Activated T-cell treated with anti-CD3 and anti-CD28 coated beads, Interleukin-2, amount 50 U/mL, for 4 hours (primary cell): ENCODE data around the gene WWOX. TPM values are rescaled to one million over a fixed set of nuclear protein-coding genes. Genes with fewer than 3 reads are reported as not detected.
A peak's percentile ranks its signal among the peaks of the same experiment; 100 is the strongest.

Experiments
- ATAC-seq, 2 donors: fragments of 200-7000 bp; cut with Tn5 transposase; one replicate each; pipeline ENCODE4 v1.10.0; 2021
- DNase-seq: peaks from one replicate; pipeline ENCODE4 v3.0.0-alpha.2; 2020
- H3K27me3 Mint-ChIP-seq: one replicate; pipeline ENCODE4 v1.8.0; 2021; ENCODE audit warnings: low read depth, mixed read lengths
- H3K36me3 Mint-ChIP-seq: one replicate; pipeline ENCODE4 v1.8.0; 2022; ENCODE audit warnings: mixed read lengths; ENCODE audit not compliant: insufficient read depth
- H3K4me1 Mint-ChIP-seq: one replicate; pipeline ENCODE4 v1.8.0; 2021; ENCODE audit warnings: low read depth, mixed read lengths
- H3K4me3 Mint-ChIP-seq: one replicate; pipeline ENCODE4 v1.8.0; 2021; ENCODE audit warnings: mild to moderate bottlenecking, moderate library complexity, mixed read lengths
- H3K9me3 Mint-ChIP-seq: one replicate; pipeline ENCODE4 v1.8.0; 2021; ENCODE audit warnings: mixed read lengths
- total RNA-seq, 3 donors: library from RNA; stranded (reverse); gene quantifications; one replicate each; pipeline ENCODE4 v1.2.1, GENCODE V29; 2021

WWOX gene
- total RNA-seq, 3 donors from 2014 or later: 13.9 to 19.1 (median 18.9) TPM

DNA sequence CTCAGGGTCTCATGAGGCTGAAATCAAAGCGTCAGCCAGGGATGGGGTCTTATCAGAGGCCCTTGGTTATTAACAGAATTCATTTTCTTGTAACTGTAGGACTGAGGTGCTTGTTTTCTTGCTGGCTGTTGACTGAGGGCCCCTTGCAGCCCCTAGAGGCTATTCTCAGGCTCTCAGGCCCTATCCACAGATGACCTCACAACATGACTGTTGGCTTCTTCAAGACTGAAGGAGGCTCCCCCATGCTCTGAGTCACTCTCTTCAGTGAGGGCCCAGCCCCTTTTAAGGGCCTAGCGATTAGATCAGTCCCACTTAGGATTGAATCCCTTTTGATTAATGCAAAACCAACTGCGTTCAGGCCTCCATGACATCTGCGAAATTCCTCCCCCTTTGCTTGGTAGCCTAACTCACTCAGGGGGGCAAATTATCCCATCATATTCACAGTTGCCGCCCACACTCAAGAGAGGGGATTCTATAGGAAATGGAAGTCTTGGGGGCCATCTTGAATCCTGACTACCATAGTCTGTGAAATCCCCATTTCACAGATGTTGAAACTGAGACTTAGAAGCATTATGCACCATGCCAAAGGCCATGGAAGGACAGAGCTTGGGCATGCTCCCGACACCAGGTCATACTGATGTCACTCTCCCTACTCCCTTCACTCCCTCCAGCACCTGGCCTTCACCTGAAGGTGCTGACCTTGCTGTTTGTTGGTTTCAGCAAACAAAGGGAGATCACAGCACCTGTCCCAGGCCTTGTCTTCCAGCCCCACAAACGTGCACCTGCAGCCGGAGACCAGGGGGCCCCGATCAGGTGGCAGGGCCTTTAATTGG, 908.8 kb downstream of the WWOX start:
- DNase-seq (no peak), ATAC-seq (peak; percentile 57 to 71)
- peaks cover 15% of the 10 kb centered on the region for H3K4me1 Mint-ChIP-seq
- peaks cover 2% of the 10 kb centered on the region for H3K36me3 Mint-ChIP-seq
- H3K9me3 Mint-ChIP-seq: no peaks in the 10 kb centered on the region
- no peak overlapping the region for H3K4me3 Mint-ChIP-seq
- no peaks in the 10 kb centered on the region for H3K27me3 Mint-ChIP-seq

- H3K4me3 Mint-ChIP-seq: no peak overlapping the region
- H3K9me3 Mint-ChIP-seq: no peaks in the 10 kb centered on the region
- DNase-seq (no peak), ATAC-seq (no peak)
- H3K27me3 Mint-ChIP-seq: no peaks in the 10 kb centered on the region
- peaks cover 2% of the 10 kb centered on the region for H3K36me3 Mint-ChIP-seq
- peaks cover 15% of the 10 kb centered on the region for H3K4me1 Mint-ChIP-seq
These were observed 909.4 kb downstream of the WWOX start for GRCh38 chr16:79008869-79009179.

DNA sequence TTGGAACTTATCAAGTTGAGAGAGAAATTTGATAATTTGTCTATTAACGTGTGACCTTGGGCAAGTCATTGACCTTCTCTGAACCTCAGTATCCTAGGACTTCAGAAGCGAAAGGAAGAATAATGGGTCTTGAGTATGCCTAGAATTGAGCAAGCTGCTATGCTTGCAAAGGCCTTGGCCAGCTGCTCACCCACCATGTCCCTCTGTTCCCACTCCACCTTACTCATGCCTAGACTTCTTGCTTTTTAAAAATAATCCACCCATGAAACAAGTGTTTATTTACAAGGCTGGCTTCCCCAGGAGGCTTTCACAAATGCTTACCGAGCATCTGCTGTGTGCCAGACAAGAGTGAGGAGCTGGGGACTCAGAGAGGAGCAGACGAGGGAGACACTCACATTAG, 910.4 kb downstream of the WWOX start:
- Mint-ChIP-seq H3K36me3 (peaks cover 2% of the 10 kb centered on the region), H3K9me3 (no peaks in the 10 kb centered on the region), H3K27me3 (no peaks in the 10 kb centered on the region), H3K4me1 (peaks cover 15% of the 10 kb centered on the region), H3K4me3 (no peak overlapping the region)
- ATAC-seq: no peak
- no peak for DNase-seq

DNA sequence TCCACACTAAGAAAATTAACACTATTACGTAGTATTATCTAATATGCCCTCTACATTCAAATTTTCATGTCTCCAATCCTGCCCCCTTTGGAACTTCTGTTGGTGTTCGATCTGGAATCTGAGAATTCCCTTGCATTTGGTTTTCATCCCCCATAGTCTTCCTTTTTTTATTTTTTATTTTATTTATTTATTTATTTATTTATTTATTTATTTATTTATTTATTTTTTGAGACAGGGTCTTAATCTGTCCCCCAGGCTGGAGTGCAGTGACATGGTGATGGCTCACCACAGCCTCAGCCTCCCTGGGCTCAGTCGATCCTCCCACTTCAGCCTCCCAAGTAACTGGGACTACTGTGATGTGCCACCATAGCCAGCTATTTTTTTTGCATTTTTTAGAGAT, 911.8 kb downstream of the WWOX start:
- Mint-ChIP-seq H3K9me3 (no peaks in the 10 kb centered on the region), H3K36me3 (peaks cover 2% of the 10 kb centered on the region), H3K27me3 (no peaks in the 10 kb centered on the region), H3K4me3 (no peak overlapping the region), H3K4me1 (peaks cover 12% of the 10 kb centered on the region)
- DNase-seq (no peak), ATAC-seq (no peak)

GRCh38 chr16:79012671-79013434, 913.4 kb downstream of the WWOX start:
- DNase-seq: no peak
- no peak for ATAC-seq
- Mint-ChIP-seq H3K4me1 (no peaks in the 10 kb centered on the region), H3K36me3 (no peaks in the 10 kb centered on the region), H3K4me3 (no peak overlapping the region), H3K9me3 (no peaks in the 10 kb centered on the region), H3K27me3 (no peaks in the 10 kb centered on the region)

DNA sequence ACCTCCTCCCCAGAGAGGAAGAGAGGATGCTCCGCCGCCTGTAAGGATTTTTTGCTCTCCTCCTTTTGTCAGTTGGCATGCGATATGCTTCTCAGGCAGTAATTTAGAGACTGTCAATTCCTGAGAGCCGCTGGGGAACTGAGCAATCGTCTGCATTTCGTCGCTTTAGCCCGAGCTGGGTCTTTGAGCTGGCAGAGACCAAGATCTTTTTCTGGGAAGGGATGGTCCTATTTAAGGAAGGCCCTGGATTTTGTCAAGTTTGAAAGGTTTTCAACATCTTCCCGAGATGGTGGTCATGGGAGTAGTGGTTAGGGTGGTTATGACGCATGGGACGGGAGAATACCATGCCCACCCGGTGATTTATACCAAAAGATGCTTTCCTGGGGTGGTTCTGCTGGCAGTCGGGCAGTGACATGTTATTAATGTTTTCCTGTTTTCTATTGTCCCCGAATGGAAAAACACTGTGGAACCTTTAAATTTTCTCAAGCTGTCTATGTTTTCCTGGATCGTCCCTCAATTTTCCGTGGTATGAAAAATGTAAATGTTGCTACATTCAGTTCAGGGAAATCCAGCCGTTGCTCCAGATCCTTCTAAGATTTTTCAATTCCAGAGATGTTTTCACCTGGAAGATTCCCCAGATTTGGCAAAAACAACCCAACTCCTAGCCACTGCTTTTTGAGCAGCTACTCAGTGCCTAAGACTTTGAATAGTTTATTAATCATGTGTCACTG, 914.6 kb downstream of the WWOX start:
- ATAC-seq (no peak), DNase-seq (no peak)
- no peaks in the 10 kb centered on the region for H3K4me1 Mint-ChIP-seq
- no peaks in the 10 kb centered on the region for H3K36me3 Mint-ChIP-seq
- no peak overlapping the region for H3K4me3 Mint-ChIP-seq
- H3K27me3 Mint-ChIP-seq: no peaks in the 10 kb centered on the region
- H3K9me3 Mint-ChIP-seq: no peaks in the 10 kb centered on the region

- H3K4me3 Mint-ChIP-seq: no peak overlapping the region
- no peaks in the 10 kb centered on the region for H3K36me3 Mint-ChIP-seq
- no peaks in the 10 kb centered on the region for H3K9me3 Mint-ChIP-seq
- H3K4me1 Mint-ChIP-seq: no peaks in the 10 kb centered on the region
- ATAC-seq: no peak
- no peak for DNase-seq
- H3K27me3 Mint-ChIP-seq: no peaks in the 10 kb centered on the region
These were observed 919.4 kb downstream of the WWOX start for GRCh38 chr16:79018650-79019429.

GRCh38 chr16:79019431-79019830, 920.0 kb downstream of the WWOX start:
- Mint-ChIP-seq H3K9me3 (no peaks in the 10 kb centered on the region), H3K36me3 (no peaks in the 10 kb centered on the region), H3K27me3 (no peaks in the 10 kb centered on the region), H3K4me1 (no peaks in the 10 kb centered on the region), H3K4me3 (no peak overlapping the region)
- no peak for DNase-seq
- ATAC-seq: no peak

- Mint-ChIP-seq H3K36me3 (no peaks in the 10 kb centered on the region), H3K4me1 (no peaks in the 10 kb centered on the region), H3K4me3 (no peak overlapping the region), H3K27me3 (no peaks in the 10 kb centered on the region), H3K9me3 (no peaks in the 10 kb centered on the region)
- DNase-seq (no peak), ATAC-seq (no peak)
These were observed 922.7 kb downstream of the WWOX start for GRCh38 chr16:79021991-79022630.

DNA sequence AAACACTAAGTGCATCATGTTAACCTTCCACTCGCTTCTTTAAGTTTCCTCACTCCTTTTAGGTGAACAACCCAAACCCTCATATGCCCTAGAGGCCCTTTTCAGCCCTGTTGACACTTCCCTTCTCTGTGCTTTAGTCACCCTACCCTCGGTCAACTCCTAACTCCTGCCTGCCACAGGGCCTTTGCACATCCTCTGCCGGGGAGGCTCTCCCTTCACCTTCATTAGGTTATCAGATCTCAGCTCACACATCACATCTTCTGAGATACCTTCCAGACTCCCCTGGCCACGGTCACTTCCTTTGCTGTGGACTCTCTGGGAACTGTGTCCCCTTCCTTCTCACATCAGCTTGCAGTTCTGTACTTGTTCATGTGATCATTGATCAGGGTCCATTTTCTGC, 926.7 kb downstream of the WWOX start:
- ATAC-seq: no peak
- Mint-ChIP-seq H3K4me3 (no peak overlapping the region), H3K9me3 (no peaks in the 10 kb centered on the region), H3K4me1 (no peaks in the 10 kb centered on the region), H3K27me3 (no peaks in the 10 kb centered on the region), H3K36me3 (no peaks in the 10 kb centered on the region)
- DNase-seq: no peak

DNA sequence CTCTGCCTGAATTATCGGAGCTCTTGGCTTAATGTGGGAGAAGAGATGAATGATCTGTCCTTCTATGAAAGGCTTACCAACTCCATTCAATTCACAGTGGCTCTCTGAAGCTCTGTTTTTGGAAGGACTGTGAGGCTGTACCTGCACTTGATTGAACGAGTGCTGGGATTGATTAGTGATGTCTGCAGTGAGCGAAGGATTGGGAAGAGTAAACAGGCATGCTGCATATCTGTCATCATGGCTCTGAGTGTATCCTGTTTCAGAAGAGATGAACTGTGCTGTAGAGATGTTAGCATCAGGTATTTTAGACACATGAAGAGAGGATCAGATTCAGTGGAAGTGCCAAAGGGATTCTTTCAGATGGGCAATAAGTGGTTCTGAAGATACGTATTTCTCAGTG, 937.1 kb downstream of the WWOX start:
- Mint-ChIP-seq H3K9me3 (peaks cover 4% of the 10 kb centered on the region), H3K4me1 (peaks cover 6% of the 10 kb centered on the region), H3K27me3 (no peaks in the 10 kb centered on the region), H3K36me3 (peaks cover 2% of the 10 kb centered on the region), H3K4me3 (no peak overlapping the region)
- ATAC-seq (no peak), DNase-seq (no peak)

DNA sequence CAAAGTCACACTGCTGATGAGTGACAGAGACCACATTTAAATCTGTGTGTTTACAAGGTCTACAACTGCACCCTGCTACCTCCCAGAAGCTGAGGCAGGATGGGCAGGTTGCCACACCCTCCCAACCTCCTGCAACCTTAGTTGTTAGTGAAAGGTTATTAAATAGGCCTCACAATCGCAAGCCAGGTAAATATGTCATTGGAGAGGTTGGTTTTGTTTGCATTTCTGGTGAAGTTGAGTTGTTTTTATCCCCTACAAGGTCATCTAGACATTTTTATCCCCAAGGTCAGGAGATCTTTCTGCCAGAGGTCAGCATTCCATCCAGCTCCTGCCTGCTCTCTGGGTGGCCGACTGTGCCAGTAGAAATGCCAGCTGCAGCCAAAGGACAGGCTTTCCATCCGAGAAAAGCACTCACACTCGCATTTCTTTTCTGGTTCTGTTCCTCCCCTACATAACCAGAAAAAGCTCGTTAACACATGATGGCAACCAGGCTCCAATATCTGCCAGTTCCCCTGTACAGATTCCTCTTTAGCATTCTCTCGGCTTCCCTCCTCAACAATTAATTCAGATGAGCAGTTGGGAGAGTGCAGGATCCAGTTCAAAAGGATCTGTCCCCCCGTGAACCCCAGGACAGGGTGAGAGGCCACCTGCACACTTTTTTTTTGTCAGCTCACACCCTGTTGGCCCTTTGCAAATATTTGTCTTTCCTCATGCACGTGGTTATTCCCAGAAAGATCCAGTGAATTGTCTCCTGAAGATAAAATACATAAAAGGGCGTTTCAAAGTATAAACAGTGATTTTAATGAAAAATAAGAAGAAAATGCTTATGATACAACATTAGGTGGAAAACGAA, 938.3 kb downstream of the WWOX start:
- no peaks in the 10 kb centered on the region for H3K27me3 Mint-ChIP-seq
- peaks cover 4% of the 10 kb centered on the region for H3K9me3 Mint-ChIP-seq
- ATAC-seq (no peak), DNase-seq (no peak)
- H3K4me1 Mint-ChIP-seq: peaks cover 14% of the 10 kb centered on the region
- peaks cover 2% of the 10 kb centered on the region for H3K36me3 Mint-ChIP-seq
- no peak overlapping the region for H3K4me3 Mint-ChIP-seq

DNA sequence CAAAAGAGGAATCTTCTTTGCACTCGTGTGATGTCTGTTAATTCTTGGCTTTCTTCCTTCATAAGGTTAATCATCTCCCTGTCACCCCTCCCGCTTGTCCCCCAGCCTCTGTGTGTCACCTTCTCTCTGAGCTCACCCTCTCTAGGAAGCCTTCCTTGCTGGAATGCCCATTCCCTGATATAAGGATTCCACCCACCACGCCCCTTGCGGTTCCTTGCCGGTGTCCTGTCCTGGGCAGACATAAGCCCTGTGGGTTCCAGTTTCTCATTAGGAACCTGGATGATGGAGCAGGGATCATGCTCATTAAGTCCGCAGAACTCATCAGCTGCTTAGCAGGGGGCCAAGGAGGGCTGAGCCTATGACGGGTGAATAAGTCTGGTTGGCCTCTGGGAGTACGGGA, 941.8 kb downstream of the WWOX start:
- H3K9me3 Mint-ChIP-seq: no peaks in the 10 kb centered on the region
- H3K4me3 Mint-ChIP-seq: no peak overlapping the region
- ATAC-seq (no peak), DNase-seq (no peak)
- H3K27me3 Mint-ChIP-seq: no peaks in the 10 kb centered on the region
- peaks cover 32% of the 10 kb centered on the region for H3K4me1 Mint-ChIP-seq
- no peaks in the 10 kb centered on the region for H3K36me3 Mint-ChIP-seq
